Thyroid gland (tissue), 4 donors: Measurements from ENCODE around the gene ACTRT2.

Experiments
- CTCF ChIP-seq, 6 experiments: fragments of 200-600 bp in 3 of 6; fragments of 450-650 bp in 3 of 6; sonication (generic) in 3 of 6; IDR thresholded peaks; one replicate each; pipeline ENCODE4 v1.5.1; 2016 to 2019; ENCODE audit warnings: antibody characterized with exemption in 6 of 6, mild to moderate bottlenecking in 2 of 6, inconsistent platforms in 1 of 6, moderate library complexity in 1 of 6
- POLR2A ChIP-seq, 2 donors: fragments of 450-650 bp; IDR thresholded peaks; one replicate each; pipeline ENCODE4 v1.6.1; 2017; ENCODE audit warnings: antibody characterized with exemption in 2 of 2, mild to moderate bottlenecking in 2 of 2, moderate library complexity in 1 of 2

DNA sequence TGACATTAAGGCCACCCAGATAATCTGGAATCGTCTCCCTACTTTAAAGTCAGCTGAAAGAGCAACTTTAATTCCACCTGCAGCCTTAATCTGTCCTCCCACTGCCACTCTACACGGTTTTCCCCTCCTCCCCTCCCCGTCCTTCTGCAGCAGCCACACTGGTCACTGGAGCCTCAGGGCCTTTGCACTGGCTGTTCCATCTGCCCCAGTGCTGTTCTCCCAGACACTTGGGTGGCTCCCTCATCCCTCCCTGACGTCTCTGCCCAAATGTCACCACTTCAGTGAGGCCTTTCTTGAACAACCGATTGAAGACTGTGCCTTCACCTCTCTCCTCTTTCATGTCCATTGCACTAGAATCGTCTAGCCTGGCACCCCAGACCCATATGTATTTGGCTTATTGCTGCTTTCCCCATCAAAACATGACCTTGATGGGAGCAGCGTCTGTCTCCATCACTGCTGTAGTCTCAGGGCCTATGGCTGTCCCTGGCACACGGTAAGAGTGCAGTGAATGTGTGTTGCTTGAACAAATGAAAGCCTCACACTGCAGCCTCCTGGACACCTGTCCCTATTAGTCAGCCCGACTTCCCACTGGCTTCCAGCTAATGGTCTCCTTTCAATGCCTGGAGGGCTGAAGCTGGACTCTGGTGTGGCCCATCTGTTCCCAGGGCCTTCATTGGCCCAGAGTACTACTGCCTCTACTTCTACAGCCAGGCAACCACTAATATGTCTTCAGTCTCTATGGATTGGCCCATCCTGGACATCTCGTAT is 37.2 kb downstream of the ACTRT2 start:
- no peak for TF ChIP-seq CTCF (IDR thresholded peaks at IDR 0.05)
- TF ChIP-seq POLR2A (IDR thresholded peaks at IDR 0.05): no peak
